ENCODE results near the gene FADS6.

The FADS6 gene

DNA sequence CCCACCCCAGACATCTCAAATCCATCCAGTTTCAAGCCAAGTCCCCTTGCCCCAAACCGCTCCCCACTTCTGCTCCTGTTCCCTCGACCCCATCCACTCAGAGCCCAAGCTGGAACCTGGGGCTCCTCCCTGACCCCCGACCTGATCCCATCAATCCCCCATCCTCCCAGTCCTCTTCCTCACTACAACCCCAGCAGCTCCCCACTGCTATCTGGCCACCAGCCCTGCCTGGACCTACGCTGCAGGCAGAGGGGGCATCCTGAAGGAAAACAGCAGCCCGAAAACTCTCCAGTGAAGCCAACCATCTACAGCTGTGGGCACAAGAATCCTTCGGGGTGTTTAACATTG lies 24.6 kb downstream of the FADS6 start:
- Histone ChIP-seq H3K27ac (no peak overlapping the region), H3K36me3 (no peaks in the 10 kb centered on the region), H3K27me3 (peaks cover 15% of the 10 kb centered on the region)

DNA sequence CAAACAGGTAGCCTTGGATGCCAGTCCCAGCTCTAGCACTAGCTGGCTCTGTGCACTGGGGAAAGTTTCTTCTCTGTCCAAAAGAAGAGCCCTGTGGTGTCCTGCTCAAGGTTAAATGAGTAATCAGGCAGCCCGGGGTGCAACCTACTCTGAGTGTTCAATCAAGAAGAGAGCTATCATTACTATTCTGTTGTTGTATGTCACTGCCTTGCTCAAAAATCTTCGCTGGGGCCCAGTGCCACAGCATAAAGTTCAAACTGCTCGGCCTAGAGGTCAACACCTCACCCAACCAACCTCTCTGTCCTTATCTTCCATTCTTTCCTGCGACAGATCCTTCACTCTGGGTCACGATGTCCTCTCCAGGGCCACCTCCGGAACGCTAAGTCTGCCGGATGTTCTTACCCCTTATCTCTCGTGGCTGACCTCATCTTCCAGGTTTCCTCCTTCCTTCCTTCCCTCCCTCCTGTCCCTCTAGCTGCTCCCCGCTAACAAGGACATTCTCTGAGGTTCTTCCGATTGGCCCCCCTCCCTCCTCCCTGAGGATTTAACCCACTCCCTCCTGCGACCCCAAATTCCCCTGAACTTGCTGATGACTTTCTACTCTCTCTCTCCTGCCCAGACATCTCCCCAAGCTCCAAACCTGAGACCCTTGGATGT lies 25.1 kb downstream of the FADS6 start:
- H3K4me1 ChIP-seq (ENCODE audit: control insufficient read depth in 1 of 2, insufficient read depth in 1 of 2, low read depth in 1 of 2, low read length in 1 of 2): peaks cover 8 to 13% of the 10 kb centered on the region in 2 experiments
- H3K27me3 ChIP-seq: peaks cover 20% of the 10 kb centered on the region
- no peaks in the 10 kb centered on the region for H3K9me3 ChIP-seq
- H3K4me3 ChIP-seq (ENCODE audit: low read depth in 1 of 2, low read length in 1 of 2): no peak overlapping the region
- H3K27ac ChIP-seq: no peak overlapping the region
- H3K36me3 ChIP-seq: no peaks in the 10 kb centered on the region
- TF ChIP-seq, protein P1, sequence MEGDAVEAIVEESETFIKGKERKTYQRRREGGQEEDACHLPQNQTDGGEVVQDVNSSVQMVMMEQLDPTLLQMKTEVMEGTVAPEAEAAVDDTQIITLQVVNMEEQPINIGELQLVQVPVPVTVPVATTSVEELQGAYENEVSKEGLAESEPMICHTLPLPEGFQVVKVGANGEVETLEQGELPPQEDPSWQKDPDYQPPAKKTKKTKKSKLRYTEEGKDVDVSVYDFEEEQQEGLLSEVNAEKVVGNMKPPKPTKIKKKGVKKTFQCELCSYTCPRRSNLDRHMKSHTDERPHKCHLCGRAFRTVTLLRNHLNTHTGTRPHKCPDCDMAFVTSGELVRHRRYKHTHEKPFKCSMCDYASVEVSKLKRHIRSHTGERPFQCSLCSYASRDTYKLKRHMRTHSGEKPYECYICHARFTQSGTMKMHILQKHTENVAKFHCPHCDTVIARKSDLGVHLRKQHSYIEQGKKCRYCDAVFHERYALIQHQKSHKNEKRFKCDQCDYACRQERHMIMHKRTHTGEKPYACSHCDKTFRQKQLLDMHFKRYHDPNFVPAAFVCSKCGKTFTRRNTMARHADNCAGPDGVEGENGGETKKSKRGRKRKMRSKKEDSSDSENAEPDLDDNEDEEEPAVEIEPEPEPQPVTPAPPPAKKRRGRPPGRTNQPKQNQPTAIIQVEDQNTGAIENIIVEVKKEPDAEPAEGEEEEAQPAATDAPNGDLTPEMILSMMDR (IDR thresholded peaks at IDR 0.05): no peak

More for the DNA sequence above, 24.6 kb downstream of the FADS6 start:
- TF ChIP-seq, protein P1 (IDR thresholded peaks at IDR 0.05): no peak
- peaks cover 14 to 17% of the 10 kb centered on the region in 2 experiments for H3K4me1 ChIP-seq (ENCODE audit: control insufficient read depth in 1 of 2, insufficient read depth in 1 of 2, low read depth in 1 of 2, low read length in 1 of 2)
- no peaks in the 10 kb centered on the region for H3K9me3 ChIP-seq
- H3K4me3 ChIP-seq (ENCODE audit: low read depth in 1 of 2, low read length in 1 of 2): no peak overlapping the region

DNA sequence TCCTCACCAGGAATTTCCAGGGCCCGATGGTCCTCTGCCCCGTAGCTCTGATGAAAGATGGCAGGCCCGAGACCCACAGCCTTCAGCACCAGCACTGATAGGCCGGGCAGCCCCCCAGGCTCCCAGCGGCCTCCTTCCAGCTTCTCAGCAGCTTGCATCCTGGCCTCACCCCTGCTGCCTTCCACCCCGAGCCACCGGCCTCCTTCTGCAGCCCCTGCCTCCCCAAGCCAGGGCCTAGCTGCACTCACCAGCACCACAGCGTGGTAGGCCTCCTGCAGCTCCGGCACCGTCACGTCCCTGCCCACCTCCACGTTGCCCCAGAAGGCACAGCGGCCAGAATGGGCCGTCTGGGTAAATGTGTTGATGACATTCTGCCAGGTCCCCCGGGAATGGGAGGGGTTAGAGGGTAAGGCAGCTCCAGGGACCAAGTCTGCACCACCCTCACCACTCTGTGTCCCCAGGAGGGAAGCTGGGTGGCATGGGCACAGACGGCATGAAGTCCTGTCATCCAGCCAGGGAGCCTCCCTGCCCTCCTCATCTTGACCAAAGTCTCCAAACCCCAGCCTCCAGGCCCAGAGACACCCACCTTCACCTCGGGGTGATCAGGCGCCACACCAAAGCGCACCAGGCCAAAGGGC lies 27.1 kb downstream of the FADS6 start:
- Histone ChIP-seq H3K27me3 (peaks cover 41% of the 10 kb centered on the region), H3K4me3 (ENCODE audit: low read depth in 1 of 2, low read length in 1 of 2) (no peak overlapping the region), H3K27ac (no peak overlapping the region), H3K36me3 (no peaks in the 10 kb centered on the region), H3K9me3 (no peaks in the 10 kb centered on the region), H3K4me1 (ENCODE audit: control insufficient read depth in 1 of 2, insufficient read depth in 1 of 2, low read depth in 1 of 2, low read length in 1 of 2) (peaks cover 6 to 11% of the 10 kb centered on the region in 2 experiments)
- TF ChIP-seq, protein P1 (IDR thresholded peaks at IDR 0.05): no peak

DNA sequence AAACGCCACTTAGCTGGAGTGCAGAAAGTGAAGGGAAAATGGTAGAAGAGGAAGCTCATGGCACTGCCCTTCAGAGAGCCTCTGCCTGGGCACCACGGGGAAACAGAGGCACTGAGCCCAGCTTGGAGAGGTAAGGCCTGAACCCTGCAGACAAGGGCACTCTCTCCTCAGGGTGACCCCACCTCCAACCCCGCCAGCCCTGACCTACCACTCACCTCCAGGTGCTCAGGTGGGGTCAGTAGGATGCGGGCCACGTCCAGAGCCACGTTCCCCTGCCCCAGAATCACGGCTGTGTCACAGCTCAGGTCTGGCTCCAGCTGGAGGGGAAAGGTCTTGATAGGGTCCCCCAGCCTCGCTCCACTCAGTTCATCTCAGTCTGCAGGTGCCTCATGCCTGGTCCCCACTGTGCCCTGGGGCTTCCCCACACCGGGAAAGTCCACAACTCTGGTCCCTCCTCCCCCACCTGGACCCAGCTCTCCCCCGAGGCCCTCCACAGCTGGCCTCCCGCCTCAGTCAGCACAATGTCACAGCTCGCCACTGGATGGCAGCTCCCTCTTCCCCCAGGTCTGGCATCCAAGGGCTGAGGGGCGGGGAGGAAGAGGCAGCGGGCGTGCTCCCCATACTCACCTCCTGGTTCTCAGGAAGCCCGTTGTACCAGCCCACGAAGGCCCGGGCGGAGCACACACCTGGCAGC lies 27.8 kb downstream of the FADS6 start:
- no peak overlapping the region for H3K4me3 ChIP-seq (ENCODE audit: low read depth in 1 of 2, low read length in 1 of 2)
- H3K9me3 ChIP-seq: no peaks in the 10 kb centered on the region
- H3K27ac ChIP-seq: no peak overlapping the region
- peaks cover 6 to 17% of the 10 kb centered on the region in 2 experiments for H3K4me1 ChIP-seq (ENCODE audit: control insufficient read depth in 1 of 2, insufficient read depth in 1 of 2, low read depth in 1 of 2, low read length in 1 of 2)
- peaks cover 48% of the 10 kb centered on the region for H3K27me3 ChIP-seq
- TF ChIP-seq, protein P1 (IDR thresholded peaks at IDR 0.05): no peak
- H3K36me3 ChIP-seq: no peaks in the 10 kb centered on the region

DNA sequence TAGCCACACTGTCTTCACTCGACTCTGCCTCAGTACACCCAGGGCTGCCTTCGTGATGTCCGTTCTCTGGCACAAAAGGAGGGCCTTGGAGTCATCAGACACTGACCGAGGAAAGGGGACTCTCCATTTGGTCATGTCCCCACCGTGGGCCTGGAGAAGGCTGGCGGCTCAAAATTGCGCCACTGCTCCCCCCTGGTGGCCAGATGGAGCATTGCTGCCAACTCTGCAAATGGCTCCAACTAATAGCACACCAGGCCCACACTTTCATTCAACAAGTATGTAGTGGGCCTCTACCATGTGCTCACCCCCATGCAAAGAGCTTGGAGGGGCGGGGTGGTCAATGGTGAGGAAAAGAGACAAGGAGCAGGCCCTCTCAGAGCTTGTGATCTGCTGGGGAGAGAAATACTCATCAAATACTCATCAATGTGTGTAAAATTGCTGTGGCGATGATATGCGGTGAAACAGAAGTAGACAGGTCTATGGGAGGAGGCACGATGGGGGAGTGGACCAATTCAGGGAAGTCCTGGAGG lies 28.5 kb downstream of the FADS6 start:
- H3K4me3 ChIP-seq (ENCODE audit: low read depth in 1 of 2, low read length in 1 of 2): no peak overlapping the region
- H3K27ac ChIP-seq: no peak overlapping the region
- TF ChIP-seq, protein P1 (IDR thresholded peaks at IDR 0.05): peak; percentile 97
- no peaks in the 10 kb centered on the region for H3K36me3 ChIP-seq
- H3K9me3 ChIP-seq: no peaks in the 10 kb centered on the region
- peaks cover 6 to 19% of the 10 kb centered on the region in 2 experiments for H3K4me1 ChIP-seq (ENCODE audit: control insufficient read depth in 1 of 2, insufficient read depth in 1 of 2, low read depth in 1 of 2, low read length in 1 of 2)
- peaks cover 55% of the 10 kb centered on the region for H3K27me3 ChIP-seq

All from neutrophil (primary cell).